Upper lobe of right lung (tissue), 1 donor: Measurements from ENCODE around the gene MPRIP. TPM values are rescaled to one million over a fixed set of nuclear protein-coding genes. Genes with fewer than 3 reads are reported as not detected.
A peak's percentile ranks its signal among the peaks of the same experiment; 100 is the strongest.

Experiments
- ATAC-seq: fragments of 200-7000 bp; cut with Tn5 transposase; one replicate; pipeline ENCODE4 v1.9.1; 2020; ENCODE audit warnings: mild to moderate bottlenecking, moderate library complexity
- DNase-seq: peaks from one replicate; pipeline ENCODE4 v3.0.0-alpha.2; 2020
- H3K27ac ChIP-seq: fragments of 200-600 bp; one replicate; pipeline ENCODE4 v1.8.0; 2022
- H3K27me3 ChIP-seq: fragments of 200-600 bp; one replicate; pipeline ENCODE4 v1.8.0; 2022; ENCODE audit warnings: mild to moderate bottlenecking
- H3K36me3 ChIP-seq: fragments of 200-600 bp; one replicate; pipeline ENCODE4 v1.8.0; 2022
- H3K4me1 ChIP-seq: fragments of 200-600 bp; one replicate; pipeline ENCODE4 v1.8.0; 2022
- H3K4me3 ChIP-seq: fragments of 200-600 bp; one replicate; pipeline ENCODE4 v1.8.0; 2022; ENCODE audit warnings: mild to moderate bottlenecking
- H3K9me3 ChIP-seq: fragments of 200-600 bp; one replicate; pipeline ENCODE4 v1.8.0; 2022
- CTCF ChIP-seq: fragments of 200-600 bp; IDR thresholded peaks from one replicate; pipeline ENCODE4 v1.8.0; 2022; ENCODE audit warnings: antibody characterized with exemption
- intact Hi-C: fragments of 100-400 bp; cut with DNase I; formaldehyde crosslinking; loops from one replicate; pipeline ENCODE4 v1.11.0; 2022
- total RNA-seq: library from RNA; stranded (reverse); fragmentation: NEBNext Ultra II Directional; extraction: Animal tissue kit (Norgen Biotek cat#: 25700); gene quantifications from one replicate; pipeline ENCODE4 v1.2.1, GENCODE V29; 2021
- donor health status: DM: no; HTN: yes; CAD: no; lungs with severe emphysema.

MPRIP gene
- total RNA-seq, 1 donor from 2014 or later = 333 TPM

GRCh38 chr17:17029938-17030337 lies 12.3 kb upstream of the MPRIP start:
- Histone ChIP-seq H3K4me3 (no peak overlapping the region), H3K36me3 (no peaks in the 10 kb centered on the region), H3K27ac (no peak overlapping the region), H3K27me3 (no peaks in the 10 kb centered on the region), H3K9me3 (no peaks in the 10 kb centered on the region), H3K4me1 (peaks cover 15% of the 10 kb centered on the region)
- DNase-seq (peak; percentile 53), ATAC-seq (no peak)
- TF ChIP-seq CTCF = no peak
- intact Hi-C loops = no loop called here

- ATAC-seq = no peak
- no peak for DNase-seq
Observed at GRCh38 chr17:17030515-17031211, 11.6 kb upstream of the MPRIP start.

GRCh38 chr17:17032131-17032692 lies 10.0 kb upstream of the MPRIP start:
- Histone ChIP-seq H3K27ac (peak overlapping the region; percentile 64), H3K4me1 (peaks cover 28% of the 10 kb centered on the region), H3K36me3 (no peaks in the 10 kb centered on the region), H3K9me3 (no peaks in the 10 kb centered on the region), H3K4me3 (no peak overlapping the region), H3K27me3 (no peaks in the 10 kb centered on the region)
- intact Hi-C loops = no loop called here
- TF ChIP-seq CTCF = no peak
- ATAC-seq (peak; percentile 70), DNase-seq (peak; percentile 85)

More at GRCh38 chr17:17030515-17031211, 11.6 kb upstream of the MPRIP start:
- H3K4me3 ChIP-seq = no peak overlapping the region
- no peaks in the 10 kb centered on the region for H3K36me3 ChIP-seq
- H3K9me3 ChIP-seq = no peaks in the 10 kb centered on the region
- no peak for TF ChIP-seq CTCF
- no peak overlapping the region for H3K27ac ChIP-seq
- peaks cover 15% of the 10 kb centered on the region for H3K4me1 ChIP-seq
- no peaks in the 10 kb centered on the region for H3K27me3 ChIP-seq
- intact Hi-C loops = no loop called here

- intact Hi-C loops = no loop called here
- DNase-seq = no peak
- TF ChIP-seq CTCF = no peak
- H3K27me3 ChIP-seq = no peaks in the 10 kb centered on the region
- no peak overlapping the region for H3K4me3 ChIP-seq
- H3K4me1 ChIP-seq = peaks cover 27% of the 10 kb centered on the region
- H3K9me3 ChIP-seq = no peaks in the 10 kb centered on the region
- ATAC-seq = no peak
- no peak overlapping the region for H3K27ac ChIP-seq
- H3K36me3 ChIP-seq = no peaks in the 10 kb centered on the region
Observed at GRCh38 chr17:17033466-17033865, 8.8 kb upstream of the MPRIP start.

- Histone ChIP-seq H3K4me3 (no peak overlapping the region), H3K27me3 (no peaks in the 10 kb centered on the region), H3K36me3 (no peaks in the 10 kb centered on the region), H3K9me3 (no peaks in the 10 kb centered on the region), H3K4me1 (peaks cover 27% of the 10 kb centered on the region), H3K27ac (no peak overlapping the region)
- ATAC-seq (no peak), DNase-seq (no peak)
- no peak for TF ChIP-seq CTCF
- intact Hi-C loops = no loop called here
Observed at GRCh38 chr17:17034026-17034425, 8.2 kb upstream of the MPRIP start.
